Calu3 (cell line): ENCODE results near the gene NEK7. TPM values are rescaled to one million over a fixed set of nuclear protein-coding genes. Genes with fewer than 3 reads are reported as not detected.

Source experiments
- BruUV-seq: library from RNA; stranded (reverse); fragments of 400-500 nt; replicated peaks from 2 replicates; lab custom pipeline; 2021; lab: Mats Ljungman, UMichigan
- CTCF ChIA-PET: fragments of 300-600 bp; sonication (Branson Sonifier 250); formaldehyde crosslinking; loops from one replicate; lab custom pipeline; 2022; ENCODE audit warnings: antibody characterized with exemption; lab: Charles Lee
- DNase-seq: peaks from one replicate; pipeline ENCODE4 v3.0.0; 2022
- H3K27ac Mint-ChIP-seq: one replicate; pipeline ENCODE4 v1.8.0; 2022; ENCODE audit warnings: mixed read lengths; ENCODE audit not compliant: unreplicated experiment
- H3K27me3 Mint-ChIP-seq: one replicate; pipeline ENCODE4 v1.8.0; 2022; ENCODE audit warnings: mixed read lengths; ENCODE audit not compliant: unreplicated experiment
- H3K36me3 Mint-ChIP-seq: one replicate; pipeline ENCODE4 v1.8.0; 2022; ENCODE audit warnings: mild to moderate bottlenecking, moderate library complexity, mixed read lengths; ENCODE audit not compliant: insufficient read depth, unreplicated experiment
- H3K4me1 Mint-ChIP-seq: one replicate; pipeline ENCODE4 v1.8.0; 2022; ENCODE audit warnings: mild to moderate bottlenecking, low read depth, mixed read lengths; ENCODE audit not compliant: unreplicated experiment
- H3K4me3 Mint-ChIP-seq: one replicate; pipeline ENCODE4 v1.8.0; 2022; ENCODE audit warnings: mild to moderate bottlenecking, low read depth, moderate library complexity, mixed read lengths; ENCODE audit not compliant: unreplicated experiment
- H3K9me3 Mint-ChIP-seq: one replicate; pipeline ENCODE4 v1.8.0; 2022; ENCODE audit warnings: low read depth, mixed read lengths; ENCODE audit not compliant: unreplicated experiment
- CTCF ChIP-seq: fragments of 200-600 bp; IDR thresholded peaks from one replicate; pipeline ENCODE4 v1.8.0; 2022; ENCODE audit warnings: antibody characterized with exemption; ENCODE audit not compliant: unreplicated experiment
- intact Hi-C: fragments of 100-400 bp; cut with micrococcal nuclease; formaldehyde crosslinking; loops from one replicate; pipeline ENCODE4 v1.10.0; 2022; ENCODE audit not compliant: unreplicated experiment
- total RNA-seq: library from RNA; stranded (reverse); gene quantifications from 2 replicates; pipeline ENCODE4 v1.2.3, GENCODE V29; 2022

NEK7 gene
- total RNA-seq, 1 experiment from 2014 or later = 145 TPM

- DNase-seq = no peak
- H3K36me3 Mint-ChIP-seq = no peaks in the 10 kb centered on the region
- no peak overlapping the region for H3K27ac Mint-ChIP-seq
- no TSS peak for BruUV-seq
- CTCF ChIA-PET = interaction anchor here (0.7 kb wide), 1 partner anchor 191 kb away, joined by 3 read pairs; no protein-coding TSS in a partner anchor
- intact Hi-C loops = no loop called here
- no peaks in the 10 kb centered on the region for H3K27me3 Mint-ChIP-seq
- no peak for TF ChIP-seq CTCF
- H3K4me1 Mint-ChIP-seq = peaks cover 9% of the 10 kb centered on the region
- H3K9me3 Mint-ChIP-seq = peaks cover 6% of the 10 kb centered on the region
- H3K4me3 Mint-ChIP-seq = no peak overlapping the region
Measured at GRCh38 chr1:198143797-198144196, 13.0 kb upstream of the NEK7 start.

- intact Hi-C loops = no loop called here
- Mint-ChIP-seq H3K4me1 (peaks cover 29% of the 10 kb centered on the region), H3K9me3 (no peaks in the 10 kb centered on the region), H3K36me3 (no peaks in the 10 kb centered on the region), H3K27ac (no peak overlapping the region), H3K4me3 (no peak overlapping the region), H3K27me3 (no peaks in the 10 kb centered on the region)
- CTCF ChIA-PET = no interaction called here
- TF ChIP-seq CTCF = no peak
- no peak for DNase-seq
- no TSS peak for BruUV-seq
Measured at GRCh38 chr1:198147216-198147615, 9.6 kb upstream of the NEK7 start.

GRCh38 chr1:198150369-198150768 is 6.4 kb upstream of the NEK7 start:
- Mint-ChIP-seq H3K27me3 (no peaks in the 10 kb centered on the region), H3K9me3 (no peaks in the 10 kb centered on the region), H3K4me3 (no peak overlapping the region), H3K36me3 (peaks cover 5% of the 10 kb centered on the region), H3K27ac (no peak overlapping the region), H3K4me1 (peaks cover 46% of the 10 kb centered on the region)
- BruUV-seq = no TSS peak
- no peak for DNase-seq
- no peak for TF ChIP-seq CTCF
- CTCF ChIA-PET = no interaction called here
- intact Hi-C loops = loop anchor here (10.0 kb wide), 2 partner anchors 226 to 536 kb away; no protein-coding TSS in a partner anchor

- DNase-seq = no peak
- Mint-ChIP-seq H3K4me1 (peaks cover 55% of the 10 kb centered on the region), H3K9me3 (no peaks in the 10 kb centered on the region), H3K27me3 (no peaks in the 10 kb centered on the region), H3K36me3 (peaks cover 18% of the 10 kb centered on the region), H3K4me3 (no peak overlapping the region), H3K27ac (peak overlapping the region; percentile 75)
- no peak for TF ChIP-seq CTCF
- intact Hi-C loops = loop anchor here (10.0 kb wide), 2 partner anchors 227 to 537 kb away; no protein-coding TSS in a partner anchor
- CTCF ChIA-PET = no interaction called here
- no TSS peak for BruUV-seq
Measured at GRCh38 chr1:198151688-198152087, 5.1 kb upstream of the NEK7 start.
